Fibroblast of pulmonary artery (primary cell): ENCODE results near the gene PRICKLE1.

Experiments
- DNase-seq: peaks from one replicate; pipeline ENCODE4 v3.0.0-alpha.2; 2010; ENCODE audit warnings: low read depth
- H3K4me3 ChIP-seq: replicated peaks from 2 replicates; pipeline ENCODE4 v1.5.1; 2011; ENCODE audit warnings: low read depth, mild to moderate bottlenecking, control low read depth, low read length, moderate library complexity
- TF ChIP-seq, protein P1 (sequence below): IDR thresholded peaks from 2 replicates; pipeline ENCODE4 v1.5.1; 2011; ENCODE audit warnings: mild to moderate bottlenecking, control low read depth, low read length, inconsistent platforms; ENCODE audit errors: missing control alignments

Gene PRICKLE1

GRCh38 chr12:42589465-42590329 is at the start of gene PRICKLE1:
Gene PRICKLE1, minus strand, starts transcription at chr12:42589746. Its CDS starts 117,230 bp downstream, at chr12:42472516.
- TF ChIP-seq, protein P1, sequence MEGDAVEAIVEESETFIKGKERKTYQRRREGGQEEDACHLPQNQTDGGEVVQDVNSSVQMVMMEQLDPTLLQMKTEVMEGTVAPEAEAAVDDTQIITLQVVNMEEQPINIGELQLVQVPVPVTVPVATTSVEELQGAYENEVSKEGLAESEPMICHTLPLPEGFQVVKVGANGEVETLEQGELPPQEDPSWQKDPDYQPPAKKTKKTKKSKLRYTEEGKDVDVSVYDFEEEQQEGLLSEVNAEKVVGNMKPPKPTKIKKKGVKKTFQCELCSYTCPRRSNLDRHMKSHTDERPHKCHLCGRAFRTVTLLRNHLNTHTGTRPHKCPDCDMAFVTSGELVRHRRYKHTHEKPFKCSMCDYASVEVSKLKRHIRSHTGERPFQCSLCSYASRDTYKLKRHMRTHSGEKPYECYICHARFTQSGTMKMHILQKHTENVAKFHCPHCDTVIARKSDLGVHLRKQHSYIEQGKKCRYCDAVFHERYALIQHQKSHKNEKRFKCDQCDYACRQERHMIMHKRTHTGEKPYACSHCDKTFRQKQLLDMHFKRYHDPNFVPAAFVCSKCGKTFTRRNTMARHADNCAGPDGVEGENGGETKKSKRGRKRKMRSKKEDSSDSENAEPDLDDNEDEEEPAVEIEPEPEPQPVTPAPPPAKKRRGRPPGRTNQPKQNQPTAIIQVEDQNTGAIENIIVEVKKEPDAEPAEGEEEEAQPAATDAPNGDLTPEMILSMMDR: no peak
- DNase-seq: peak; percentile 58
- peak within 1 kb of the TSS; percentile 76 for H3K4me3 ChIP-seq

- TF ChIP-seq, protein P1: no peak
- H3K4me3 ChIP-seq: no peak overlapping the region
- no peak for DNase-seq
Observed at GRCh38 chr12:42638697-42639096, 49.2 kb upstream of the PRICKLE1 start.

- TF ChIP-seq, protein P1: no peak
- no peak overlapping the region for H3K4me3 ChIP-seq
- no peak for DNase-seq
Observed at GRCh38 chr12:42638011-42638410, 48.5 kb upstream of the PRICKLE1 start.

DNA sequence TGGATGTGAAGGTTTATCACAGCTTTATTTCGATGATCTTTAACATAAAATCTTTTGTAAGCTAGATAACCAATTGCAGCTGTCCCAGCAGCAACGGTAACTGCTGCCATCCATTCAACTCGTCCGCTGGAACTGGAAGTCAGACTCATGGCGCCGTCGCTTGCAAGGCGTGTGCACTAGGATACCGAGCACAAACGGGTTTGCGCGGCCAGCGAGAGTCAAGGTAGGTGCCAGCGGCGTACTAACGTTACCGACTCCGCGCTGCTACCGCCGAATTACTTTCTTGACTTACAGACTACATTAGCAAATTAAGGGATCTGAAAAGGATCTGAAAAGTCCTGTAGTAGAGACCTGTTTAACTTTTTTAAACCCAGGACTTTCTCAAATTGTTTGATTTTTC is 47.4 kb upstream of the PRICKLE1 start:
- no peak for DNase-seq
- H3K4me3 ChIP-seq: no peak overlapping the region
- TF ChIP-seq, protein P1: no peak

GRCh38 chr12:42633594-42633993 is 44.0 kb upstream of the PRICKLE1 start:
- H3K4me3 ChIP-seq: no peak overlapping the region
- TF ChIP-seq, protein P1: no peak
- DNase-seq: no peak

GRCh38 chr12:42631513-42631912 is 42.0 kb upstream of the PRICKLE1 start:
- TF ChIP-seq, protein P1: no peak
- no peak overlapping the region for H3K4me3 ChIP-seq
- DNase-seq: no peak

- TF ChIP-seq, protein P1: no peak
- DNase-seq: no peak
- H3K4me3 ChIP-seq: no peak overlapping the region
Observed at GRCh38 chr12:42630314-42630713, 40.8 kb upstream of the PRICKLE1 start.
